Thyroid gland (tissue), 4 donors: ENCODE data around the gene CRIM1.

Experiments used
- CTCF ChIP-seq, 6 experiments: fragments of 200-600 bp in 3 of 6; fragments of 450-650 bp in 3 of 6; sonication (generic) in 3 of 6; IDR thresholded peaks; one replicate each; pipeline ENCODE4 v1.5.1; 2016 to 2019; ENCODE audit warnings: antibody characterized with exemption in 6 of 6, mild to moderate bottlenecking in 2 of 6, inconsistent platforms in 1 of 6, moderate library complexity in 1 of 6
- POLR2A ChIP-seq, 2 donors: fragments of 450-650 bp; IDR thresholded peaks; one replicate each; pipeline ENCODE4 v1.6.1; 2017; ENCODE audit warnings: antibody characterized with exemption in 2 of 2, mild to moderate bottlenecking in 2 of 2, moderate library complexity in 1 of 2

- TF ChIP-seq POLR2A (IDR thresholded peaks at IDR 0.05): no peak
- TF ChIP-seq CTCF (IDR thresholded peaks at IDR 0.05): no peak
These were observed 132.4 kb downstream of the CRIM1 start for GRCh38 chr2:36487947-36488346.
